DMS153 treated with DMSO at 0.1 percent for 48 hours (cell line): Measurements from ENCODE around the gene PTPRA.
"Not testable (repeated sequence)": the region's sequence is repeated elsewhere in the genome, so short reads cannot be mapped to it uniquely, and the experiment has no call there.

Source experiments
- DNase-seq: peaks from one replicate; lab custom pipeline; 2025; ENCODE audit not compliant: unreplicated experiment; lab: John Stamatoyannopoulos, UW

Gene PTPRA

DNA sequence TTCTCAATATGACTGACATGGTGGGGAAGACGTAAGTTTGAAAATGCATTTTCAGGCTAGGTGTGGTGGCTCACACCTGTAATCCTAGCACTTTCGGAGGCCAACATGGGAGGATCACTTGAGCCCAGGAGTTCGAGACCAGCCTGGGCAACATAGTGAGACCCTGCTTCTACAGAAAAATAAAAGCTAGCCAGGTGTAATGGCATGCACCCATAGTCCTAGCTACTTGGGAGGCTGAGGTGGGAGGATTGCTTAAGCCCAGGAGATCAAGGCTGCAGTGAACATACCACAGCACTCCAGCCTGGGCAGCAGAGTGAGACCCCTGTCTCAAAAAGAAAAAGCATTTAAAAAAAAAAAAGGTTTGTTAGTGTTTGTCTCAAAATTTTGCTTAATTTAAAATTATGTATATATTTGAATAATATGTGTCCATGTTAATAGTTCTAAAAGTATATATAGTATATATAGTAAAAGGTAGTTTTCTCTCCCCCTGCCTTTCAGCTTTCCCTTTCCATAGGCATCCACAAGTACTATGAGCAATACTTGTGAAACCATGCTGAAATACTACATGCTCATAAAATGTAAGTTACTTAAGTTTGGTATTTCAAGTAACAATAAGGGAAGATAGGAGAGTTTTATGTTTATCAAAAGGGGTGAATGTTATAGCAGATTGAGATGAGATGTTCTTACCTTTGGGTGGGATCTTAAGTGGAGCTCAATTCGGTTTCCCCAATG is 15.1 kb downstream of the PTPRA start:
- no peak for DNase-seq

DNA sequence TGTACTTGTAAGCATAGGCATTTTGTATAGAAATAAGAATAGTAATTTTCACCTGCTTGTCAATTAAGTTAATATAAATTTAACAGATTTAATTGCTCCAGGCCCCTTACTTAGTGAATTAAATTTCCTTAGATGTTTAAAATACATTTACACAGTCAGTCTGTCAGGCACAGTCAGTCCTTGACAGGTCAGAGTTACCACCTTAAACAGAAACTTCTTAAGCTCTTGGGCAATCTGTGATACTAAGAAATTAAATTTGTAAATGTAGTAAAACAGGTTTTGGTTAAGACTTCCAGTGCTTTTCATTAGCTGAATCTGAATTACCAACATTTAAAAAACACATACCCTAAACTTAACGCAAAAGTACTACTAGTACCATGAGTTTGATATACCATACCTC is 15.9 kb downstream of the PTPRA start:
- no peak for DNase-seq

DNA sequence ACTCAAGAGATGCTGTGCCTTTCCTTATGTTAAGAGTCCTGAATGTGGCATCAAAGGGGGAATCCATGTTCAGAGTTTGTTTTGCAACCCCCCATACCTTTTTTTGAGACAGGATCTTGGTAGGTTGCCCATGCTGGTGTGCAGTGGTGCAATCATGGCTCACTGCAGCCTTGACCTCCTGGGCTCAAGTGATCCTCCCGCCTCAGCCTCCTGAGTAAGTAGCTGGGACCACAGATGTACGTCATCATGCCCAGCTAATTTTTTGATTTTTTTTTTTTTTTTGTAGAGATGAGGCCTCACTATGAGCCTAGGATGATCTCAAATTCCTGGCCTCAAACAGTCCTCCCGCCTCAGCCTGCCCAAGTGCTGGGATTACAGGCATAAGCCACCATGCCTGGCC is 16.5 kb downstream of the PTPRA start:
- DNase-seq = no peak

DNA sequence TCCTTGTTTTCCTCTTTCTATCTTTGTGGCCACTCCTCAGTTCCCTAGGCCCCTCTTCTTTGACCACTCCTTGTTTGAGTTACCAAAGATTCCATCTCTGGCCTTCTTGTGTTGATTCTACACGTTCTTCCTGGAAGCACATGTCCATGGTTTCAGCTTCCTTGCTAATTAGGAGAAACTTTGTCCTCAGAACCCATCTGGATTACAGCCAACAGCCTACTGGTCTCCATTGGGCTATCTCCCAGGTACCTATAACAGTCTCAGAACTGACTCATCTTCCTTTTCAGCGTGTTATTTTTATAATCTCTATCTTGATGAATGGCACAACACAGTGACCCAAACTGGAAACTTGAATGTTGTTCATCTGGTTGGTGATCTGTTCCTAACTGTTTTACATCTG is 17.5 kb downstream of the PTPRA start:
- no peak for DNase-seq

DNA sequence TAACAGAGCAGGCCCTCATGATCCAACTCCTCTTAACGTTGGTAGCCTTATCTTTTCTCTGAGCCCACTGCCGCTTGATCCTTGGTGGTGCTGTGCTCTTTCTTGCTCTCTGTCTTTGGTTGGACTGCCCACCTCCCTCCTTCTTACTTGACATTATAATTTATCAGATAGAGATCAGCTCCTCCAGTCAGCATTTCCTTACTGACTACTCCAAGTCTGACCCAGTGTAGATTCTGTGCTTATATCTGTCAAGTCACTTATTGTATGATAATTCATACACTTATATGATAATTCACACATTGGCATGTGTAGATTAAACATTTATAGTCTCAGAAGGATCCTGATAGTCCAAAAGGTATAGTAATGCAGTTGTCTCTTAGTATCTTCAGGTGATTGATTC is 18.1 kb downstream of the PTPRA start:
- DNase-seq = no peak

DNA sequence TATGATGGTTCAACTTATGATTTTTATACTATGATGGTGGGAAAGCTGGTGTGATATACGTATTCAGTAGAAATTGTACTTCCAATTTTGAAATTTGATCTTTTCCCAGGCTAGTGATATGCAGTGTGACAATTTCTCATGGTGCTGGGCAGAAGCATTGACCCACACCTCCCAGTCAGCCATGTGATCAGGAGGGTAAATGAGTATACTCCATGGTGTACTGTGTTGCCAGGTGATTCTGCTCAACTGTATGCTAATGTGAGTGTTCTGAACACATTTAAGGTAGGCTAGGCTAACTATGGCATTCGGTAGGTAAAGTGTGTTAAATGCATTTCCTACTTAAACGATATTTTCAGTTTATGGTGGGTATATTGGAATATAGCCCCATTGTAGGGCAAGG is 19.1 kb downstream of the PTPRA start:
- no peak for DNase-seq

DNA sequence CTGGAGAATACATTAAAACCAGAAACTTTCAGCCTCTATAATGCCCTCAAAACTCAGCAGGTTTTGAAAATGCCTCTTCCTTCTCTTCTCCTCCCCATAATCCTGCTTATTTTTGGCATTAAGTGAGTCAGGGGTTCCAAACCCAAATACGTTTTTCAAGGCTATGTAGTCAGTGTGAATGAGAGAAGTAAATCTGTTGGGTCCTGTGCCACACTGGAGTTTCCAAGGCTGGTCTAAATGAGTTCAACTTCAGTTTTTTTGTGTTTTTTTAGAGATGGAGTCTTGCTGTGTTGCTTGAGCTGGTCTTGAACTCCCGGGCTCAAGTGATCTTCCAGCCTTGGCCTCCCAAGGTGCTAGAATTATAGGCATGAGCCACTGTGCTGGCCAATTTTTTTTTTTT is 20.9 kb downstream of the PTPRA start:
- no peak for DNase-seq

DNA sequence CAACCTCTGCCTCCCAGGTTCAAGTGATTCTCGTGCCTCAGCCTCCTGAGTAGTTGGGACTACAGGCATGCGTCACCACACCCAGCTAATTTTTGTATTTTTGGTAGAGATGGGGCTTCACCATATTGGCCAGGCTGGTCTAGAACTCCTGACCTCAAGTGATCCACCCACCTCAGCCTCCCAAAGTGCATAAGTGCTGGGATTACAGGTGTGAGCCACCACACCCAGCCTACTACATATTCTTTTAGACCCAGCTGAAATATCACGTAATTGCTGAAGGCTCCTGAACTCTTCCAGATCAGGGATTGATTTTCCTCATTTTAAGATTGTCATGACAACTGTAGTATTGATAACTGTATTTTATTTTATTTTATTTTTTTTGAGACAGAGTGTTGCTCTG is 21.9 kb downstream of the PTPRA start:
- DNase-seq = not testable (repeated sequence)

DNA sequence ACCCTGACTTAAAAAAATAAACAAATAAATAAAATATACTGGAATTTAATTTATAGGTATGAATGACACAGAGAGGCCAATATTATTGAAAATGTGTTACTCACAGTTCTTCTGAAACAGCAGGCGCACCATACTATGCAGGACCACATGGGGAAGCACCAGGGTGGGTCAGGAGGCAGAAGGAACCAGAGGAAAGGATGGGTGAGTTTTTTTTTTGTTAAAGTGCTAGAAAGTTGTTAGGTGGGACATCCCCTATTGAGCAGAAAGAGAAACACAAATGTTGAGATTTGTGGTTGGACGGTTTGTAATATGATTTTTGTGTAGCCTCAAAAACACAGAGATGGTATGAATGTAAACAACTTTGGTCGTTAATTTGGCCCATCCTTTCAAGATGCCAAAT is 26.0 kb downstream of the PTPRA start:
- no peak for DNase-seq

DNA sequence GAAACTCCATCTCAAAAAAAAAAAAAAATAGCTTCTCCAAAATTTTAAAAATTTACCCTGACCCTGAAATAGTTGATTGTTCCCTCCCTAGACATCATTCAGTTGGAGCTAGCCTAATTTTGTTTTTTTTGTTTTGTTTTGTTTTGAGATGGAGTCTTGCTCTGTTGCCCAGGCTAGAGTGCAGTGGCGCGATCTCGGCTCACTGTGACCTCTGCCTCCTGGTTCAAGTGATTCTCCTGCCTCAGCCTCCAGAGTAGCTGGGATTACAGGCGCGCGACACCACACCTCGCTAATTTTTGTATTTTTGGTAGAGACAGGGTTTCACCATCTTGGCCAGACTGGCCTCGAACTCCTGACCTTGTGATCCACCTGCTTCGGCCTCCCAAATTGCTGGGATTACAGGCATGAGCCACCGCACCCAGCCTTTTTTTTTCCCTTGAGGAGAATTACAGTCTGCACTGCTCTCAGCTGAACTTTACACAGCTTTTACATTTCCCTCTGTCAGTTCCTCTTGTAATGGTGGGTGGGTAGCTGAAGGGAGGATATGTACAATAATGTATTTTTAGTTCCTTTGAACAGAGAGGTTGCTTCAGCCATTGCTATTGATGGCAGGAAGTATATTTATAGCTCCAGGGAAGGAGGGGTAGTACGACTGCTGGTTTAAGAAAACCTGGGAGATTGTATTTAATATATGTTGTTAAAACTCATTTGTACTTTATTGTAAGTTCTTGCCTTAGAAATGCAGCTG is 27.7 kb downstream of the PTPRA start:
- DNase-seq = no peak

DNA sequence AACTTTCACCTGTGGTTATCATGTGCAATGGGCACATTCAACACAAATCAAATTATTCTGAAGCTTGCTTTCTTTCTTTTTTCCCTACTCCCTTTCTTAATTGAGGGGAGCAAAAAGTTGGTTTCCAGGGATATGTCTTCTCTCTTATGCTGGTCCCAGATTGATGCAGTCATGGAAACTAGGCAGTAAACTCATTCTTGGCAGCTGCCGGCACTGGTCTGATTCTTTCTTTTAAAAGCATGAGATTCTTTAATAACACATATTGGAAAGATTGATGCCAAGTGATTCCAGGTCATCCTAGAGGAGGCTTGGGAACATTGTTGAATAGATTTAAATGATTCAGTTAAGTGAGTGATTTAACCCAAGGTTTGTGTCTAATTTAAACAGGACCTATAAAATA is 29.0 kb downstream of the PTPRA start:
- DNase-seq = no peak

DNA sequence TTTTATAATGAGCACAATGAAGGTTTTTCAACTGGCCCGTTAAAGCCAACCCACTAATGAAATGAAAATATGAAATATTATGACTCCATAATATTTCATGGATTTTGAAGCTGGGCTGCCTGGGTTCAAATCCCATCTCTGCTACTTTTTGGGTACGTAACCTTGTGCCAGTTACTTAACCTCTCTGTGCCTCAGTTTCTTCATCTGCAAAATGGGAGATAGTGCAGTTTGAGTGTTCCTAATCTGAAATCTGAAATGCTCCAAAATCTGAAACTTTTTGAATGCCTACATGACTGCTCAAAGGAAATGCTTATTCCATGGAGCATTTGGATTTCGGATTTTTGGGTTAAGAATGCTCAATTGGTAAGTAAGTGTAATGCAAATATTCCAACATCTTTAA is 29.5 kb downstream of the PTPRA start:
- no peak for DNase-seq

DNA sequence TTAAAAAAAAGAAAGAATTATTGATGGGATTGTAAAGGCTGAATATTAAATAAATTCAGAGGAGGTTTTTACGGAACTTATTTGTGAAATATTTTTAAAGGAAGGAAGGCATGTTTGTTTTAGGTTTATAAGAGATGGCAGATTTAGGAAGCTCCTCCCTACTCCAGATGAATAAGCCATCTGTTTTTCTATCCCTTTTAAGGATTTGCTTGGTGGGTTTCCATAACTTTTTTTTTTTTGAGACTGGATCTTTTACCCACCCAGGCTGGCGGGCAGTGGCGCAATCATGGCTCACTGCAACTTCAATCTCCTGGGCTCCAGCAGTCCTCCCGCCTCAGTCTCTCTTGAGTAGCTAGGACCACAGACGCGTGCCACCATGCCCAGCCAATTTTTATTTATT is 30.4 kb downstream of the PTPRA start:
- DNase-seq = no peak

DNA sequence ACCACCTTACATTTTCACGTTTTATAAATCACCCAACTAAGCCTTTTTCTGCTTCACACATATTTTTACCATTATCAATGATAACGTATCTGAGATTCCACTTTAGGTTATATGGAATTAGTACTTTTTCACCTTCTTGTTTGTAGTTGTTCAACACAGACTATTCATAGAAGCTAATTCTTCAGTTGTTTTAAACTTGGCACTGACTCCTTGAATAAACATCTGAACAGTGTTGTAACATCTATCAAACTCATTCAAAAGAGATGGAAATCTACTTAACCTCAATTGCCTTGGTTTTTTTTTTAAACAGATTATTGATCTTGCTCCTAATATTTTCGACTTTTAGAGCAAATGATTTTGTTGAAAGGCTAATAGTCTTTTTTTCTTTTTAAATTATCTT is 34.2 kb downstream of the PTPRA start:
- no peak for DNase-seq

DNA sequence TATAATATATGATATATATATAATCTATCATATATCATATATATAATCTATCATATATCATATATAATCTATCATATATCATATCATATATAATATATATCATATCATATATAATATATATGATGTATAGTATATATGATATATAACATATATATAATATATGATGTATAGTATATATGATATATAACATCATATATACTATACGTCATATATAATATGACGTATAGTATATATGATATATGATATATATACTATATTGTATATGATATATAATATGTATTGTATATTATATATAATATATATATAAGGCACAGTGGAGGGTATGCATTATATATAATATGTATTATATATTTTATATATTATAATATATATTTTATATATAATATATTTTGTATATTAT is 36.7 kb downstream of the PTPRA start:
- no peak for DNase-seq

DNA sequence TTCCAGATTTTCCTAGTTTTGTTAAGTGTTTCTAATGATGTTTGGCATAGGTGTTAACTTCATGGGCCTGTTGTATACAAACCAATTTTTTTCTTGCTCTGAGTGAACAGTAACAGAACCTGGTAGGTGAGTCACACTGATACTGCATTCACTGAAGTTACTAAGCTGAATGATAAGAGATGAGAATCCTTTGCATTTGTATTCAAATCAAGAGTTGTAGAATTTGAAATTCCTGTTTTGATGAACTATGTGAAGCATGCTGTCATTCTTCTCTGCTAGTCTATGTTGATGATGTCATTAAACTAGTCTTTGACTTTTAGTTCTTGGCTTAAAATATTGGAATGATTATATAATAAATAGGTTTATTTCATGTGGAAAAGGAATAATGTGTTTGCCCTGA is 37.9 kb downstream of the PTPRA start:
- DNase-seq = no peak

DNA sequence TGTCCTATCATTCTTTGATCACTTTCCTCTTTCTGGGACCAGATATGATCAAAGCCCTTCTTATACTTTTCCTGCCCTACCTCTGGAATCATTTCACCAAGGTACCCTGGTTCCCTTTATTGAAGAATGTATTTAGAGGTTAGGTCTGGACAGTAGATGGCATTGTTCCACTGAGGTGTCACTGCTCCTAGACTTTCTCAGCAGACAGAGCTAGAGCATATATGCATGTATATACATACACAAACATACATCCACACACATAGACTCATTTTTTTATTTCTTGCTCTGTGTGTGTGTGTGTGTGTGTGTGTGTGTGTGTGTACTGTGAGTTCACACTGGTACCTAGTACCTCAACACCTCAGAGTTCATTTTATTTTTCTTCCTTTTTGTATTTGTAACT is 40.9 kb downstream of the PTPRA start:
- no peak for DNase-seq

DNA sequence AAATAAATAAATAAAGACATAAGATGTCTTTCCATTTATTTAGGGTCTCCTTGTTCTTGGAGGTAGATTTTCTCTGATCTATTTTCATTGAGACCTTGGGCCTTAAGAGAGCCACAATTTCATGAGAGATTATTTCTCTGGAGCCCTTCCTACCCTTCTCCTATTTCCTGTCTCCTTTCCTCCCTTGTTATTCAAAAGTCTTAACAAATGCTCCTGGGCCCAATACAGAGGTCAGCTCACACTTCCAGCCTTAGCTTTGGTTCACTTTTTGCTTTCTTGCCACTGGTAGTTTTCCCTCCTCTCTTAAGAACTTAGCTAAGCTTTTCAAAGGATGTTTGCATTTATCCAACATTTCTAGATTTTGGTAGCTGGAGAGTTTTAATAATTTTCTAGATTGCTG is 44.0 kb downstream of the PTPRA start:
- no peak for DNase-seq

DNA sequence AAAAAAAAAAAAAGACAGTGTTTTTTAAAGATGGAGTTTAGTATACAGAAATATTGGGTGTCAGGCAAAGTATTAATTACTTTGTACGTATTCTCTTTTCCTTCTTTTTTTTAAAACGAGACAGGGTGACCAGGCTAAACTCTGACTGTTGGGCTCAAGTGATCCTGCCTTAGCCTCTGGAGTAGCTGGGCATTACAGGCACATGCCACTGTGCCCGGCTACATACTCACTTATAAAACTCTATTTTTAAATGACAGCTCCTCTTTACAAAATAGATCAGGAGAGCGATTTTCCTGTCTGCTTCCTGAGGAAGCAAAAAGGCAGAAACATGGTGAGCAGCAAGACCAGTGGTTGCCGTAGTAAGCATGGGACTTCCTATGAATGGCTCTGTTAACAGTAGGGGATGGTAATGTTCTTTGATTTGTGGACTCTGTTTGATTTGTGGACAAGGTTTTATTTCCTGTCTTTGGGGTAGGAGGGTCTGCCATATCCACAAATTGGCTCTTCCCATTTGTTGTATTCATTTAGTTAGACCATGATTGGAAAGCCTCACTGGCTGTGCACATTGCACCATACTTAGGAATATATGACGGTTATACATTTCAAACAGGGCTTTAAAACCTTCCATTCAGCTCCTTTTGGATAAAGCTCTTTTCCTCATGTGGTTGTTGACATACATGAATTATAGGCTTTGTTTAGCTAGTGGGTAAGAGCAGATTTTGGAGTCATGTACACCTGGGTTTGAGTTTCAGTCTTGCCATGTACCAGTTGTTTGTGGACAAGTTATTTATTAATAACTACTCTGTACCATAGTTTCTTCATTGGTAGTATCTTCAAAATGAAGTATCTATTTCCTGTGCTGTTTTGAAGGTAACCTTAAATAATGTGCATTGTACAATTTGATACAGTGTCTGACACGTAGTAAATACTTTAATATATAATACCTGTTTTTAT is 45.1 kb downstream of the PTPRA start:
- DNase-seq = peak; percentile 43

DNA sequence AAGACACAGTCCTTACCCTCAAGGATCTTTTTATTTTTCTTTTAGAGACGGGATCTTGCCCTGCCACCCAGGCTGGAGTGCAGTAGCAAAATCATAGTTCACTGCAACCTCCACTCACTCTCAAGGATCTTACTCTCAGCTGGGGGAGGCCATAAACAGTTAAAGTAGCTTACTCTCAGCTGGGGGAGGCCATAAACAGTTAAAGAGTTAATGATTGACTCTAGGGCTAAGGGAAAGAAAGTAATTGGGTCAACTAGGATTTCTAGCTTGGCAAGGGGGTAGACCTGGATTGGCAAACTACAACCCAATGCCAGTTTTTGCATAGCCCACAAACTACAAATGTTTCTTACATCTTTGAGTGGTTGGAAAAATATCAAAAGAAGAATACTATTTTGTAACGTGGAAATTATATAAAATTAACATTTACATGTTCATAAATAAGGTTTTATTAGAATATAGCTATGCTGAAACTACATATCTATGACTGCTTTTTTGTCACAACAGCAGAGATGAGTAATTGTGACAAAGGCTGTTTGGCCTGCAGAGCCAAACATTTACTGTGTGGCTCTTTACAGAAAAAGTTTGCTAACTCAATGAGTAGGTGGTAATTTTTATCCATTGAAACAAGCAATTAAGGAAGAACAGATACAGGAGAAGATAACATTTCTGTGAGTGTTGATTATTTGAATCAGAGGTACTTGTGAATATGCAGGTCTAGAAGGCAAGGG is 46.4 kb downstream of the PTPRA start:
- DNase-seq = no peak

DNA sequence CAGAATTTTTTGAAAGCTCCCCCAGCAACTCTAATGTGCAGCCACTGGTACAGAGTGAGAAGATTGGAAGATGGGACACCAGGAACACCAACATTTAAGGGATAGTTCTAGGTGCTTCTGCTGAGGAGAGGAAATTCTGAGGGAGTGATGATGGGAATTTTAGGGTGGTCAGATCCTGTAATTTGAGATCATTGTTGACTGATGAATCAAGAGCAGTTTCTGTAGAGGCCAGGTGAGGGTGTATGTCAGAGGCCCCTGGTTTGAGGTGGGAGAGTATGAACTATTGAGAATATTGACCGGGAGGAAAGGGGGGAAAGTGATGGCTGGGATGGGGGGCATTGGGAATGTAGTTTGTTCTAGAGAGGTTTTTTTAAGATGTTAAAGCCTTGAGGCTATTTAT is 47.2 kb downstream of the PTPRA start:
- no peak for DNase-seq
